Measurements from ENCODE around the gene IPO13.

The IPO13 gene

DNA sequence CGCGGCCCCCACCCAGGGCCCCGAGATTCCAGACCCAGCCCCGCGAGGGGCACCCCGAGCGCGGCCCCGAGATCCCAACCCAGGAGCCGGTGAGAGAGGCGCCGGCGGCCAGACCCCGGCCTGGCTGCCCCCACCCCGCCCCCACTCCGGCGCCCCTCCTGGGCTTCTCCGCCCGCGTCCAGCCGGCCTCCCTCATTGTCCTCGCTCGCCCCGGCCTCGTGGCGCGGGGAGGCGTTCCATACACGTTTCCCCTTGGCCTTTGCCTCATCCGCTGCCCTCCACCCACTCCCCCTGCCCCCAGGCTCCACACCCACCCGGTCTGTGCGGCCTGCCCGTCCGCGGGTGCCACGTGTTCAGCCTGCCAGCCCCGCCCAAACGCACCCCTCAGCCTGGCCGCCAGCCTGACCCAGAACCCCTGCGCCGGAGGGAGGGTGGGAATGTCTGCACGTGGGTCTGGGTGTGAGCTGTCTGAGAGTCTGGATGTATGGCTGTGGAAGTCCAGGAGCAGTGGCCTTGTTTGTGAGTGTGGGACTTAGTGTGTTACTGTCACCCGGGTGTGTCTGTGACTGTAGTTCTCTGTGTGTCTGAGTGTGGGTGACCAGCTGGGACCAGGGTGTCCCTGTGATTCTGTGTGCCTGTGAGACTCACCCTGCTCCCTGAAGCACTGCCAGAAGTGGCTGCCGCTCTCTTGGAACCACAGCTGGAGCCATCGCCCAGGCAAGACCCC, 32.9 kb downstream of the IPO13 start:
- H3K4me1 ChIP-seq (ENCODE audit: control insufficient read depth in 1 of 2, insufficient read depth in 2 of 2, low read length in 2 of 2) = peaks cover 45 to 52% of the 10 kb centered on the region in 2 donors
- H3K4me3 ChIP-seq (ENCODE audit: low read depth in 1 of 2, low read length in 2 of 2) = peak overlapping the region; percentile 62 to 68
- no peaks in the 10 kb centered on the region for H3K27me3 ChIP-seq (ENCODE audit: control insufficient read depth in 1 of 2, insufficient read depth in 2 of 2, low read length in 2 of 2)
- peaks cover 15 to 27% of the 10 kb centered on the region in 2 donors for H3K36me3 ChIP-seq (ENCODE audit: control insufficient read depth in 1 of 2, insufficient read depth in 2 of 2, low read length in 2 of 2)
- H3K9ac ChIP-seq (ENCODE audit: low read depth in 1 of 2, low read length in 2 of 2) = peak overlapping the region; percentile 38 to 64
- no peaks in the 10 kb centered on the region for H3K9me3 ChIP-seq (ENCODE audit: control insufficient read depth in 1 of 2, low read length in 2 of 2)
- peak overlapping the region; percentile 21 for H3K27ac ChIP-seq (ENCODE audit: low read depth, low read length)

DNA sequence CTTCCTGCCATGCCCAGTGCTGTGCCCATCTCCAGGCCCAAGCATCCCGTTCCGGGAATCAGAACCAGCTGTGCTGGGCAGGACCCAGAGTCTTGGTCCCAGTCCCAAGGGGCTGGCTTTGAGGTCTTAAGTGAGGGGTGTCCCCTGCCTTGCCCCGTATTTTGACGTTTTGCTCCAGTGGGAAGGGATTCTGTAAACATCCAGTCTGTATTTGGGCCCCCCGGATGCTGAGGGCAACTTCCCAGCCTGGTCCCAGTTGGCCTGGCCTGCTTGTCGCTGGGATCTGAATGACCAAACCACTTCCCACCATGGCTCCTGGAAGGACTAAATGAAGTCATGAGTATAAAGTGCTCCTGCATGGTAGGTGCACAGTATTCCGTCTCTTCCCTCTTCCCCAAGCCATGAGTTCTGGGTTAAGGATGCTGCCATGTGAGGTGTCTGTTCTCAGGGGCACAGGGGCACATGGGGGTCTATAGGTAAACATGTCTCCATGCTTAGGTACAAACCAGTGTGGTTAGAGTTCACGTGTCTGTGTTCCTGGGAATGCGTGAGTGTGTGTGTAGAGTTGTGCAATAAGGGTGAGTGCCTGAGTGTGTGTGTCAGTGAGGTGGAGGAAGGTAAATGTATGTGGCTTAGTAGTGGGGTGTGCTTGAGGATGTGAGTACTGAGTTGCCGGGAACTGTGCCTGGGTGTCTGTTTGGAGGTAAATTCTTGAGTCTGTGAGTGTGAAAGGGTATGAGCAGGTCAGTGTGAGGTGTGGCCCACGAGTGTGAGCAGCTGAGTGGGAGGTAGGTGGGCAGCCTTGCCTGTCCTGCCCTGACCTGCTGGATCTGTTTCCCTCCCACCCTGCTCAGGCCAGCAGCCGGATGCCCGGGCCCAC, 33.7 kb downstream of the IPO13 start:
- peak overlapping the region; percentile 21 for H3K27ac ChIP-seq (ENCODE audit: low read depth, low read length)
- peak overlapping the region; percentile 62 to 68 for H3K4me3 ChIP-seq (ENCODE audit: low read depth in 1 of 2, low read length in 2 of 2)
- H3K4me1 ChIP-seq (ENCODE audit: control insufficient read depth in 1 of 2, insufficient read depth in 2 of 2, low read length in 2 of 2) = peaks cover 45 to 50% of the 10 kb centered on the region in 2 donors
- H3K36me3 ChIP-seq (ENCODE audit: control insufficient read depth in 1 of 2, insufficient read depth in 2 of 2, low read length in 2 of 2) = peaks cover 15 to 29% of the 10 kb centered on the region in 2 donors
- H3K9me3 ChIP-seq (ENCODE audit: control insufficient read depth in 1 of 2, low read length in 2 of 2) = no peaks in the 10 kb centered on the region
- H3K27me3 ChIP-seq (ENCODE audit: control insufficient read depth in 1 of 2, insufficient read depth in 2 of 2, low read length in 2 of 2) = no peaks in the 10 kb centered on the region
- peak overlapping the region; percentile 38 to 64 for H3K9ac ChIP-seq (ENCODE audit: low read depth in 1 of 2, low read length in 2 of 2)

DNA sequence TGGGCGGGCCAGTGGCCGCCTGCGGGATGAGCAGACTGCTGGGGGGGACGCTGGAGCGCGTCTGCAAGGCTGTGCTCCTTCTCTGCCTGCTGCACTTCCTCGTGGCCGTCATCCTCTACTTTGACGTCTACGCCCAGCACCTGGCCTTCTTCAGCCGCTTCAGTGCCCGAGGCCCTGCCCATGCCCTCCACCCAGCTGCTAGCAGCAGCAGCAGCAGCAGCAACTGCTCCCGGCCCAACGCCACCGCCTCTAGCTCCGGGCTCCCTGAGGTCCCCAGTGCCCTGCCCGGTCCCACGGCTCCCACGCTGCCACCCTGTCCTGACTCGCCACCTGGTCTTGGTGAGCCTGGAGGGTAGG, 34.4 kb downstream of the IPO13 start:
- Histone ChIP-seq H3K36me3 (ENCODE audit: control insufficient read depth in 1 of 2, insufficient read depth in 2 of 2, low read length in 2 of 2) (peaks cover 15 to 29% of the 10 kb centered on the region in 2 donors), H3K4me1 (ENCODE audit: control insufficient read depth in 1 of 2, insufficient read depth in 2 of 2, low read length in 2 of 2) (peaks cover 39 to 44% of the 10 kb centered on the region in 2 donors), H3K4me3 (ENCODE audit: low read depth in 1 of 2, low read length in 2 of 2) (peak overlapping the region; percentile 62 to 68), H3K9ac (ENCODE audit: low read depth in 1 of 2, low read length in 2 of 2) (no peak overlapping the region), H3K27me3 (ENCODE audit: control insufficient read depth in 1 of 2, insufficient read depth in 2 of 2, low read length in 2 of 2) (no peaks in the 10 kb centered on the region), H3K9me3 (ENCODE audit: control insufficient read depth in 1 of 2, low read length in 2 of 2) (no peaks in the 10 kb centered on the region), H3K27ac (ENCODE audit: low read depth, low read length) (no peak overlapping the region)

DNA sequence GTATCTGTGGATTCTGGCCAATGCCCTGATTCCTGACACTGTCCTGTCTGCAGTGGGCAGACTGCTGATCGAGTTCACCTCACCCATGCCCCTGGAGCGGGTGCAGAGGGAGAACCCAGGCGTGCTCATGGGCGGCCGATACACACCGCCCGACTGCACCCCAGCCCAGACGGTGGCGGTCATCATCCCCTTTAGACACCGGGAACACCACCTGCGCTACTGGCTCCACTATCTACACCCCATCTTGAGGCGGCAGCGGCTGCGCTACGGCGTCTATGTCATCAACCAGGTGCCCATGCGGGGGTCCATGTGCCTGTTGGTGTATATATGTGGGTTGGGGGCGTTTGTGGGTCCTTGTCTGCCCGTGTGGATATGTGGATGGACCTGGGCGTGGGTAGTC, 34.9 kb downstream of the IPO13 start:
- peaks cover 34 to 41% of the 10 kb centered on the region in 2 donors for H3K4me1 ChIP-seq (ENCODE audit: control insufficient read depth in 1 of 2, insufficient read depth in 2 of 2, low read length in 2 of 2)
- H3K4me3 ChIP-seq (ENCODE audit: low read depth in 1 of 2, low read length in 2 of 2) = no peak overlapping the region
- H3K9ac ChIP-seq (ENCODE audit: low read depth in 1 of 2, low read length in 2 of 2) = no peak overlapping the region
- no peaks in the 10 kb centered on the region for H3K9me3 ChIP-seq (ENCODE audit: control insufficient read depth in 1 of 2, low read length in 2 of 2)
- H3K36me3 ChIP-seq (ENCODE audit: control insufficient read depth in 1 of 2, insufficient read depth in 2 of 2, low read length in 2 of 2) = peaks cover 10 to 25% of the 10 kb centered on the region in 2 donors
- no peaks in the 10 kb centered on the region for H3K27me3 ChIP-seq (ENCODE audit: control insufficient read depth in 1 of 2, insufficient read depth in 2 of 2, low read length in 2 of 2)
- H3K27ac ChIP-seq (ENCODE audit: low read depth, low read length) = no peak overlapping the region

DNA sequence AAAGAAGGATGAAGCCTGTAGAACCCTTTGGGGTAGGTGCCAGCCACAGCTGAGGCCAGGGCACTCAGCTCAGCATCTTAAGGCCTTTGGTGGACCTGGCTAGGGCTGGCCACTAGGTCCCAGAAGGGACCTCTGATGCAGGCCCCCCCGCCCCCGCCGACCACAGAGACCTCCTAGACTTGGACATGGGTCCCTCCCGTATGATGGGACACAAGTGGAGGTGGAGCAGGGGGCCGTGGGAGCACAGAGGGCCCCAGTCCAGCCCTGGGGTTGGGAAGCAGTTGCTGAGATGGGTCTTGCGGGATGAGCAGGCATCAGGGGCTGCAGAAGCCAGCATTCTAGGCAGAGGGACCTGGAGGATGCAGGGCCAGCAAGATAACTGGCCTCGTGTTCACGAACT, 35.5 kb downstream of the IPO13 start:
- Histone ChIP-seq H3K4me3 (ENCODE audit: low read depth in 1 of 2, low read length in 2 of 2) (no peak overlapping the region), H3K9ac (ENCODE audit: low read depth in 1 of 2, low read length in 2 of 2) (no peak overlapping the region), H3K4me1 (ENCODE audit: control insufficient read depth in 1 of 2, insufficient read depth in 2 of 2, low read length in 2 of 2) (peaks cover 33 to 41% of the 10 kb centered on the region in 2 donors), H3K27ac (ENCODE audit: low read depth, low read length) (no peak overlapping the region), H3K9me3 (ENCODE audit: control insufficient read depth in 1 of 2, low read length in 2 of 2) (no peaks in the 10 kb centered on the region), H3K27me3 (ENCODE audit: control insufficient read depth in 1 of 2, insufficient read depth in 2 of 2, low read length in 2 of 2) (no peaks in the 10 kb centered on the region), H3K36me3 (ENCODE audit: control insufficient read depth in 1 of 2, insufficient read depth in 2 of 2, low read length in 2 of 2) (peaks cover 4 to 19% of the 10 kb centered on the region in 2 donors)

DNA sequence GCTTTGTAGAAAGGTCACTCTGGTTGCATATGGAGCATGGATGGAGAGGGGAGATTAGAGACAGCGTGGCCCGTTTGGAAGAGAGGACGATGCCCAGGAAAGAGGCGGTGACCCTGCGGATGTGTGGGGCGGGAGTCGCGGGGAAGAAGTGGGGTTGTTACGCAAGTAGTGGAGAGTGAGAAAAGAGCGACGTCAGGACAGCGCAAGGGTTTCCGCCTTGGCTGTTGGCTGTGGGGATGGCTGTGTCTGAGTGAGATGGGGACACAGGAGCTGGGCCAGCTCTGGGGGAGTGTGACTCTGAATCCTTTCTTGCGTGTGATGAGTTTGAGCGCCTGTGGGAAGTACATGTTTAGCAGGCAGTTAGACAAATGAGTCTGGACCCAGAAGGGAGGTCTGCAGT, 36.1 kb downstream of the IPO13 start:
- H3K9ac ChIP-seq (ENCODE audit: low read depth in 1 of 2, low read length in 2 of 2) = no peak overlapping the region

DNA sequence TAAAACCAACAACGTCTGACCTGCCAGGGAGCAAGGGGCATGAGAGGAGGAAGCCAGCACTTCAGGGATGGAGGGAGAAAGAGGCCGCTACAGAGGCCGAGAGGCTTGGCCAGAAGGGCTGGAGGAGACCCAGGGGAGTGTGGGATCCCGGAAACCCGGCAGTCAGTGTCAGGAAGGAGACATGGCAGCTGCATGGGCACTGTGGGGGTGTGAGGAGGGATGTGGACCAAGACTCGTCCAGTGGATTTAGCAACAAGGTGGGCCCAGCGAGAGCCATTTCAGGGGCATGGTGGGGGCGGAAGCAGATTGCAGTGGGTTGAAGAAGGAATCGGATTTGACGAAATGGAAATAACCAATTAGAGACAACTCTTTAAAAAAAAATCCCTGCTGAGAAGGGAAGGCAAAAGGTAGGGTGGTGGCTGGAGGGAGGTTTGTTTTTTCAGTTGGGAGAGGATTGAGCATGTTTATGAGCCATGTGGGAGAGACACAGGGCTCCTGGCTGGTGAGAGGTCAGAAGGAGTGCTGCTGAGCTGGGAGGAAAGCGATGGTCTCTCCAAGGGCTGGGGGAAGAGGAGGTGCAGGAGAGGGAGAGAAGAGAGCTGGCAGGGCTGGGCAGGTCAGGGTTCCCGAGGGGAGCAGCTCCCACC, 36.6 kb downstream of the IPO13 start:
- Histone ChIP-seq H3K9ac (ENCODE audit: low read depth in 1 of 2, low read length in 2 of 2) (no peak overlapping the region), H3K4me3 (ENCODE audit: low read depth in 1 of 2, low read length in 2 of 2) (no peak overlapping the region), H3K4me1 (ENCODE audit: control insufficient read depth in 1 of 2, insufficient read depth in 2 of 2, low read length in 2 of 2) (peaks cover 22 to 30% of the 10 kb centered on the region in 2 donors), H3K36me3 (ENCODE audit: control insufficient read depth in 1 of 2, insufficient read depth in 2 of 2, low read length in 2 of 2) (peaks cover 0 to 13% of the 10 kb centered on the region in 2 donors), H3K9me3 (ENCODE audit: control insufficient read depth in 1 of 2, low read length in 2 of 2) (no peaks in the 10 kb centered on the region), H3K27me3 (ENCODE audit: control insufficient read depth in 1 of 2, insufficient read depth in 2 of 2, low read length in 2 of 2) (no peaks in the 10 kb centered on the region), H3K27ac (ENCODE audit: low read depth, low read length) (no peak overlapping the region)

More for the DNA sequence above, 36.1 kb downstream of the IPO13 start:
- Histone ChIP-seq H3K27me3 (ENCODE audit: control insufficient read depth in 1 of 2, insufficient read depth in 2 of 2, low read length in 2 of 2) (no peaks in the 10 kb centered on the region), H3K4me3 (ENCODE audit: low read depth in 1 of 2, low read length in 2 of 2) (no peak overlapping the region), H3K27ac (ENCODE audit: low read depth, low read length) (no peak overlapping the region), H3K36me3 (ENCODE audit: control insufficient read depth in 1 of 2, insufficient read depth in 2 of 2, low read length in 2 of 2) (peaks cover 0 to 13% of the 10 kb centered on the region in 2 donors), H3K9me3 (ENCODE audit: control insufficient read depth in 1 of 2, low read length in 2 of 2) (no peaks in the 10 kb centered on the region), H3K4me1 (ENCODE audit: control insufficient read depth in 1 of 2, insufficient read depth in 2 of 2, low read length in 2 of 2) (peaks cover 28 to 35% of the 10 kb centered on the region in 2 donors)

DNA sequence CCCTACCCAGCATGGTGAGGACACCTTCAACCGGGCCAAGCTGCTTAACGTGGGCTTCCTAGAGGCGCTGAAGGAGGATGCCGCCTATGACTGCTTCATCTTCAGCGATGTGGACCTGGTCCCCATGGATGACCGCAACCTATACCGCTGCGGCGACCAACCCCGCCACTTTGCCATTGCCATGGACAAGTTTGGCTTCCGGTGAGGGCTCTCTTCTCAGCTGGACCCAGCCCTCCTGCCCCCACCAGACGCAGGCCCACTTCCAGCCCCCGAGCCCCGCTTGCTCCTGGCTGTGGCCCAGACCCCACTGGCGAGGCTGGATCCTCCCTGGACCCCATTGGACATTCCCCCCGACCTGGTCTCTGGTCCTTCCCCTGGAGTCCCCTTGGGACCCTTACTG, 38.1 kb downstream of the IPO13 start:
- H3K4me1 ChIP-seq (ENCODE audit: control insufficient read depth in 1 of 2, insufficient read depth in 2 of 2, low read length in 2 of 2) = peaks cover 16 to 23% of the 10 kb centered on the region in 2 donors
- no peak overlapping the region for H3K4me3 ChIP-seq (ENCODE audit: low read depth in 1 of 2, low read length in 2 of 2)
- no peaks in the 10 kb centered on the region for H3K9me3 ChIP-seq (ENCODE audit: control insufficient read depth in 1 of 2, low read length in 2 of 2)
- no peak overlapping the region for H3K27ac ChIP-seq (ENCODE audit: low read depth, low read length)
- peaks cover 0 to 13% of the 10 kb centered on the region in 2 donors for H3K36me3 ChIP-seq (ENCODE audit: control insufficient read depth in 1 of 2, insufficient read depth in 2 of 2, low read length in 2 of 2)
- H3K9ac ChIP-seq (ENCODE audit: low read depth in 1 of 2, low read length in 2 of 2) = no peak overlapping the region
- H3K27me3 ChIP-seq (ENCODE audit: control insufficient read depth in 1 of 2, insufficient read depth in 2 of 2, low read length in 2 of 2) = no peaks in the 10 kb centered on the region

DNA sequence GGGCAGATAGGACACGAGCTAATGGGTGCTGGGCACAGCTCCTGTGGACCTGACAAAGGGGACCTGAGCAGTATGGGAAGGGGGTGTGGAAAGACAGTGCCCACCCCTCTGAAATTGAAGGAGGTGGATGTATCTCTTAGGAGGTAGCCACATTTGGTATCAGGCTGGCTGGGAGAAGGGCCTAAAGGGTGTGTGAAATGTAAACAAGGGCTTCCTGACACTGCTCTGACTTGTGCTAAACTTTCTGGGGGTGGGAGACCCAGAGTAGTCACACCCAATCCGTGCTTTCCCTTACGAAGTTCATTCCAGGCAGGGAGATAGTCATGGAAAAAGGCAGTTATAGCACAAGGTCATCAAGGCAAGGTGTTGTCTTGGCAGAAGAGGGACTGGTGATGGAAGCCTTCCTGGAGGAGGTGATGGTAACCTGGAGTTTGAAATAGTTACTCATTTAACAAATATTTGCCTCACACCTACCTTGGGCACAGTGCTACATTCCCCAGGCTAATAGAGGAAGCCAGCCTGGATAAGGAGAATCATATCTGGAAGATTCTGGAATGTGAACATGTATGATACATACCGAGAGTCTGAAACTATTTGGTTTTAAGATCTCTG, 39.3 kb downstream of the IPO13 start:
- no peak overlapping the region for H3K9ac ChIP-seq (ENCODE audit: low read depth in 1 of 2, low read length in 2 of 2)
- H3K27me3 ChIP-seq (ENCODE audit: control insufficient read depth in 1 of 2, insufficient read depth in 2 of 2, low read length in 2 of 2) = no peaks in the 10 kb centered on the region
- H3K27ac ChIP-seq (ENCODE audit: low read depth, low read length) = no peak overlapping the region

More for the DNA sequence above, 39.3 kb downstream of the IPO13 start:
- Histone ChIP-seq H3K9me3 (ENCODE audit: control insufficient read depth in 1 of 2, low read length in 2 of 2) (no peaks in the 10 kb centered on the region), H3K4me1 (ENCODE audit: control insufficient read depth in 1 of 2, insufficient read depth in 2 of 2, low read length in 2 of 2) (peaks cover 9 to 16% of the 10 kb centered on the region in 2 donors), H3K4me3 (ENCODE audit: low read depth in 1 of 2, low read length in 2 of 2) (no peak overlapping the region), H3K36me3 (ENCODE audit: control insufficient read depth in 1 of 2, insufficient read depth in 2 of 2, low read length in 2 of 2) (peaks cover 0 to 13% of the 10 kb centered on the region in 2 donors)
